ENCODE data around the gene ENTPD7. TPM values are rescaled to one million over a fixed set of nuclear protein-coding genes. Genes with fewer than 3 reads are reported as not detected.

The ENTPD7 gene
- total RNA-seq, 6 experiments from 2014 or later = 11.1 to 17.0 (median 13.6) TPM

GRCh38 chr10:99672884-99673283 is 13.6 kb downstream of the ENTPD7 start:
- H3K27me3 Mint-ChIP-seq (ENCODE audit: insufficient read depth) = no peaks in the 10 kb centered on the region
- no peak overlapping the region for H3K27ac Mint-ChIP-seq
- peaks cover 53% of the 10 kb centered on the region for H3K4me1 Mint-ChIP-seq (ENCODE audit: low read depth)
- no peak for TF ChIP-seq CTCF (IDR thresholded peaks at IDR 0.05)
- peaks cover 44% of the 10 kb centered on the region for H3K36me3 Mint-ChIP-seq (ENCODE audit: low read depth)
- H3K9me3 Mint-ChIP-seq = no peaks in the 10 kb centered on the region
- DNase-seq = no peak
- no peak overlapping the region for H3K4me3 Mint-ChIP-seq

- H3K4me1 Mint-ChIP-seq (ENCODE audit: low read depth) = peaks cover 53% of the 10 kb centered on the region
- no peak for TF ChIP-seq CTCF (IDR thresholded peaks at IDR 0.05)
- no peaks in the 10 kb centered on the region for H3K9me3 Mint-ChIP-seq
- H3K4me3 Mint-ChIP-seq = no peak overlapping the region
- H3K27me3 Mint-ChIP-seq (ENCODE audit: insufficient read depth) = no peaks in the 10 kb centered on the region
- DNase-seq = no peak
- no peak overlapping the region for H3K27ac Mint-ChIP-seq
- H3K36me3 Mint-ChIP-seq (ENCODE audit: low read depth) = peaks cover 44% of the 10 kb centered on the region
Measured at GRCh38 chr10:99673492-99673891, 14.2 kb downstream of the ENTPD7 start.

GRCh38 chr10:99674762-99675161 is 15.5 kb downstream of the ENTPD7 start:
- no peaks in the 10 kb centered on the region for H3K9me3 Mint-ChIP-seq
- no peak for DNase-seq
- H3K36me3 Mint-ChIP-seq (ENCODE audit: low read depth) = peaks cover 45% of the 10 kb centered on the region
- peaks cover 53% of the 10 kb centered on the region for H3K4me1 Mint-ChIP-seq (ENCODE audit: low read depth)
- H3K27me3 Mint-ChIP-seq (ENCODE audit: insufficient read depth) = no peaks in the 10 kb centered on the region
- no peak for TF ChIP-seq CTCF (IDR thresholded peaks at IDR 0.05)
- H3K27ac Mint-ChIP-seq = no peak overlapping the region
- no peak overlapping the region for H3K4me3 Mint-ChIP-seq

- Mint-ChIP-seq H3K27me3 (ENCODE audit: insufficient read depth) (no peaks in the 10 kb centered on the region), H3K4me3 (peak overlapping the region; percentile 12), H3K9me3 (no peaks in the 10 kb centered on the region), H3K4me1 (ENCODE audit: low read depth) (peaks cover 61% of the 10 kb centered on the region), H3K36me3 (ENCODE audit: low read depth) (peaks cover 51% of the 10 kb centered on the region), H3K27ac (peak overlapping the region; percentile 57)
- no peak for TF ChIP-seq CTCF (IDR thresholded peaks at IDR 0.05)
- peak; percentile 82 for DNase-seq
Measured at GRCh38 chr10:99676426-99676825, 17.1 kb downstream of the ENTPD7 start.

GRCh38 chr10:99676895-99677294 is 17.6 kb downstream of the ENTPD7 start:
- Mint-ChIP-seq H3K4me3 (peak overlapping the region; percentile 12), H3K36me3 (ENCODE audit: low read depth) (peaks cover 51% of the 10 kb centered on the region), H3K27ac (peak overlapping the region; percentile 57), H3K4me1 (ENCODE audit: low read depth) (peaks cover 65% of the 10 kb centered on the region), H3K27me3 (ENCODE audit: insufficient read depth) (no peaks in the 10 kb centered on the region), H3K9me3 (no peaks in the 10 kb centered on the region)
- no peak for DNase-seq
- TF ChIP-seq CTCF (IDR thresholded peaks at IDR 0.05) = no peak

- no peaks in the 10 kb centered on the region for H3K27me3 Mint-ChIP-seq (ENCODE audit: insufficient read depth)
- H3K4me1 Mint-ChIP-seq (ENCODE audit: low read depth) = peaks cover 56% of the 10 kb centered on the region
- no peak overlapping the region for H3K27ac Mint-ChIP-seq
- no peak for DNase-seq
- no peaks in the 10 kb centered on the region for H3K9me3 Mint-ChIP-seq
- peaks cover 37% of the 10 kb centered on the region for H3K36me3 Mint-ChIP-seq (ENCODE audit: low read depth)
- no peak for TF ChIP-seq CTCF (IDR thresholded peaks at IDR 0.05)
- no peak overlapping the region for H3K4me3 Mint-ChIP-seq
Measured at GRCh38 chr10:99678921-99679320, 19.6 kb downstream of the ENTPD7 start.

All from HFFc6 (cell line).